HepG2 (cell line): ENCODE measurements around the gene ALS2CL. TPM values are rescaled to one million over a fixed set of nuclear protein-coding genes. Genes with fewer than 3 reads are reported as not detected.

Experiments used
- ATAC-seq: fragments of 200-7000 bp; cut with Tn5 transposase; 3 replicates; pipeline ENCODE4 v1.9.1; 2020; ENCODE audit warnings: mild to moderate bottlenecking, moderate library complexity
- BruUV-seq: library from RNA; stranded (reverse); fragments of 400-500 nt; replicated peaks from 2 replicates; lab custom pipeline; 2021; lab: Mats Ljungman, UMichigan
- CTCF ChIA-PET: fragments of 300-600 bp; formaldehyde crosslinking; extraction: SDS; loops from one replicate; lab custom pipeline; 2021; ENCODE audit warnings: low total read pairs, inconsistent platforms, low intra/inter-chr PET ratio; lab: Yijun Ruan, JAX
- POLR2A ChIA-PET: fragments of 350-600 bp; sonication (Branson Sonifier 250); formaldehyde crosslinking; loops from one replicate; lab custom pipeline; 2020; ENCODE audit warnings: antibody characterized with exemption, inconsistent platforms; lab: Yijun Ruan, JAX
- DNase-seq: peaks from one replicate; pipeline ENCODE4 v3.0.0-alpha.2; 2015; ENCODE audit warnings: low spot score
- FAIRE-seq: peaks from 3 replicates; lab custom pipeline; 2011; peaks lifted over from hg19 to GRCh38; lab: Jason Lieb, UNC
- H2AFZ ChIP-seq: one replicate; pipeline ENCODE4 v1.6.1; 2011; ENCODE audit warnings: low read length, inconsistent platforms
- H3K27ac ChIP-seq: fragments of 300-600 bp; 3 replicates; pipeline ENCODE4 v1.8.0; 2011; ENCODE audit warnings: mixed run types, mild to moderate bottlenecking, mixed read lengths, low read length, inconsistent platforms; ENCODE audit not compliant: insufficient read depth; ENCODE audit errors: extremely low read length
- H3K27me3 ChIP-seq, 2 experiments: fragments of 200-600 bp in 1 of 2; 2 replicates in 1 of 2; 3 replicates in 1 of 2; pipeline versions ENCODE4 v1.6.0 to v1.8.0; 2011; ENCODE audit warnings: low read length in 2 of 2, mild to moderate bottlenecking in 2 of 2, moderate library complexity in 2 of 2, inconsistent platforms in 1 of 2; ENCODE audit not compliant: insufficient read depth in 2 of 2, control insufficient read depth in 1 of 2
- H3K36me3 ChIP-seq, 2 experiments: fragments of 200-600 bp in 1 of 2; replicated peaks in 1 of 2; 2 replicates in 1 of 2; 3 replicates in 1 of 2; pipeline versions ENCODE4 v1.5.1 to v1.8.0; 2011; ENCODE audit warnings: low read length in 2 of 2, inconsistent platforms in 1 of 2; ENCODE audit not compliant: insufficient read depth in 2 of 2, control insufficient read depth in 1 of 2
- H3K4me1 ChIP-seq: 2 replicates; pipeline ENCODE4 v1.5.1; 2012; ENCODE audit warnings: low read length, inconsistent platforms; ENCODE audit not compliant: insufficient read depth
- H3K4me2 ChIP-seq: 2 replicates; pipeline ENCODE4 v1.6.0; 2011; ENCODE audit warnings: low read depth, low read length, inconsistent platforms
- H3K4me3 ChIP-seq, 3 experiments: fragments of 200-600 bp in 1 of 3; sonication (generic), shearing (Covaris generic) in 1 of 3; replicated peaks in 1 of 3; 2 replicates each; pipeline ENCODE4 v1.5.1; 2011 to 2016; ENCODE audit warnings: low read length in 3 of 3, inconsistent platforms in 2 of 3, low read depth in 2 of 3, mild to moderate bottlenecking in 2 of 3, control low read depth in 1 of 3, mixed read lengths in 1 of 3; ENCODE audit not compliant: insufficient read depth in 1 of 3
- H3K79me2 ChIP-seq: one replicate; pipeline ENCODE4 v1.6.1; 2011; ENCODE audit warnings: low read length, inconsistent platforms; ENCODE audit not compliant: insufficient read depth
- H3K9ac ChIP-seq: 2 replicates; pipeline ENCODE4 v1.6.0; 2011; ENCODE audit warnings: mild to moderate bottlenecking, low read depth, low read length, inconsistent platforms; ENCODE audit not compliant: insufficient read depth
- H3K9me3 ChIP-seq: 2 replicates; pipeline ENCODE4 v1.5.1; 2012; ENCODE audit warnings: mild to moderate bottlenecking, low read length
- H4K20me1 ChIP-seq: 2 replicates; pipeline ENCODE4 v1.6.0; 2011; ENCODE audit warnings: inconsistent platforms, mild to moderate bottlenecking, low read length, moderate library complexity; ENCODE audit not compliant: insufficient read depth
- EP300 ChIP-seq, 3 experiments: sonication (generic) in 1 of 3; formaldehyde crosslinking in 1 of 3; IDR thresholded peaks; 2 replicates each; pipeline versions ENCODE4 v1.5.1 to v1.6.1; 2011 to 2020; ENCODE audit warnings: low read depth in 2 of 3, low read length in 2 of 3, borderline replicate concordance in 1 of 3, improper control_type of control experiment in 1 of 3, mild to moderate bottlenecking in 1 of 3, missing genetic modification reagents in 1 of 3, moderate library complexity in 1 of 3
- HINFP ChIP-seq: sonication (generic); formaldehyde crosslinking; IDR thresholded peaks from 2 replicates; pipeline ENCODE4 v1.4.0; 2020; ENCODE audit warnings: low read depth, mild to moderate bottlenecking, missing genetic modification reagents
- NR1H2 ChIP-seq: sonication (generic); formaldehyde crosslinking; IDR thresholded peaks from 2 replicates; pipeline ENCODE4 v1.8.1; 2022; ENCODE audit warnings: low read depth, missing genetic modification reagents, borderline replicate concordance
- RNF2 ChIP-seq: fragments of 450-650 bp; conservative IDR thresholded peaks from 2 replicates; pipeline ENCODE4 v1.6.1; 2016; ENCODE audit warnings: low read depth
- RXRA ChIP-seq: sonication (generic); formaldehyde crosslinking; IDR thresholded peaks from 2 replicates; pipeline ENCODE4 v1.5.1; 2020; ENCODE audit warnings: missing genetic modification reagents
- ZBTB14 ChIP-seq: sonication (generic); formaldehyde crosslinking; IDR thresholded peaks from 2 replicates; pipeline ENCODE4 v1.4.0; 2020; ENCODE audit warnings: missing genetic modification reagents
- ZNF281 ChIP-seq: sonication (generic); formaldehyde crosslinking; IDR thresholded peaks from 2 replicates; pipeline ENCODE4 v1.4.0; 2020; ENCODE audit warnings: missing genetic modification reagents, borderline replicate concordance
- ZNF687 ChIP-seq: sonication (generic); formaldehyde crosslinking; IDR thresholded peaks from 2 replicates; pipeline ENCODE4 v1.5.1; 2020; ENCODE audit warnings: mild to moderate bottlenecking, missing genetic modification reagents, moderate library complexity
- ZNF704 ChIP-seq: sonication (generic); formaldehyde crosslinking; IDR thresholded peaks from 2 replicates; pipeline ENCODE4 v1.8.1; 2023; ENCODE audit warnings: mild to moderate bottlenecking, inconsistent platforms, moderate library complexity, missing genetic modification reagents, borderline replicate concordance
- WGBS: methylation state at CpG from one replicate; pipeline ENCODE4 v1.1.6; 2017; ENCODE audit warnings: low lambda C conversion rate; 5-methylcytosine and 5-hydroxymethylcytosine counted together
- in situ Hi-C: cut with HindIII; loops from 2 replicates; pipeline ENCODE4 v1.10.0; 2017; ENCODE audit warnings: low pct_unique_long_range_greater_than_20kb; ENCODE audit not compliant: extremely low pct_ligation_motif_present
- intact Hi-C: fragments of 100-400 bp; cut with micrococcal nuclease; formaldehyde crosslinking; loops from one replicate; pipeline ENCODE4 v1.10.0; 2022; ENCODE audit not compliant: unreplicated experiment
- polyA plus RNA-seq, 8 experiments: library from polyadenylated mRNA; depleted of rRNA in 3 of 8; stranded (reverse) in 7 of 8; unstranded in 1 of 8; fragments of >200 nt; fragmentation: Illumina TruSeq in 4 of 8; extraction: Trizol in 4 of 8; gene quantifications; 2 replicates each; pipeline versions ENCODE4 v1.2.1 to v1.2.3, GENCODE V29; 2011 to 2016; ENCODE audit warnings: low read depth in 4 of 8, missing spikeins in 1 of 8, mixed read lengths in 1 of 8; ENCODE audit not compliant: insufficient read depth in 1 of 8
- total RNA-seq, 5 experiments: library from RNA; depleted of rRNA; stranded (reverse); fragments of >200 nt; fragmentation: Illumina TruSeq; extraction: Trizol; gene quantifications; 2 replicates each; pipeline ENCODE4 v1.2.3, GENCODE V29; 2016; ENCODE audit warnings: low read depth in 1 of 5

The ALS2CL gene
- total and polyA plus RNA-seq, 2 of the 13 experiments (the other 11 are each of a cell fraction or from before 2014, with no cell fraction given), result not detected

- Histone ChIP-seq H3K79me2 (no peaks in the 10 kb centered on the region), H2AFZ (no peak overlapping the region), H3K36me3 (no peaks in the 10 kb centered on the region), H3K4me3 (no peak overlapping the region), H3K27ac (no peak overlapping the region), H3K4me2 (no peak overlapping the region), H3K9me3 (no peaks in the 10 kb centered on the region), H4K20me1 (no peaks in the 10 kb centered on the region), H3K9ac (no peak overlapping the region), H3K4me1 (no peaks in the 10 kb centered on the region), H3K27me3 (peaks cover 0 to 10% of the 10 kb centered on the region in 2 experiments; a peak in 2 of 5 replicates)
- POLR2A ChIA-PET, result no interaction called here
- TF ChIP-seq ZNF704 (no peak), NR1H2 (no peak), ZNF687 (CRISPR knock-in tag) (no peak), EP300 (IDR thresholded peaks at IDR 0.05; ENCODE audit: low read depth in 2 of 2, low read length in 2 of 2) (no peak), EP300 (CRISPR knock-in tag; IDR thresholded peaks at IDR 0.05; ENCODE audit: borderline replicate concordance) (no peak), RNF2 (no peak), HINFP (CRISPR knock-in tag) (no peak), RXRA (CRISPR knock-in tag) (no peak), ZBTB14 (CRISPR knock-in tag) (no peak), ZNF281 (CRISPR knock-in tag) (no peak)
- DNase-seq, result no peak
- in situ Hi-C loops (no loop called here), intact Hi-C loops (no loop called here)
- ATAC-seq, result no peak
- FAIRE-seq, result no peak
- WGBS, result 79% methylated on average over 26 of the region's 30 CpGs
- CTCF ChIA-PET, result no interaction called here
- BruUV-seq, result no TSS peak
Observed at GRCh38 chr3:46693892-46694226, 380 bp upstream of the ALS2CL start.
